ENCODE measurements around the gene TBC1D22A.

- TF ChIP-seq POLR2A (IDR thresholded peaks at IDR 0.05; ENCODE audit: low read length) (no peak), GATA1 (IDR thresholded peaks at IDR 0.05; ENCODE audit: low read depth, low read length) (no peak)
Measured at GRCh38 chr22:47050401-47051051, 288.1 kb downstream of the TBC1D22A start.
